ENCODE results near the gene ZFAND2B.

ZFAND2B gene

DNA sequence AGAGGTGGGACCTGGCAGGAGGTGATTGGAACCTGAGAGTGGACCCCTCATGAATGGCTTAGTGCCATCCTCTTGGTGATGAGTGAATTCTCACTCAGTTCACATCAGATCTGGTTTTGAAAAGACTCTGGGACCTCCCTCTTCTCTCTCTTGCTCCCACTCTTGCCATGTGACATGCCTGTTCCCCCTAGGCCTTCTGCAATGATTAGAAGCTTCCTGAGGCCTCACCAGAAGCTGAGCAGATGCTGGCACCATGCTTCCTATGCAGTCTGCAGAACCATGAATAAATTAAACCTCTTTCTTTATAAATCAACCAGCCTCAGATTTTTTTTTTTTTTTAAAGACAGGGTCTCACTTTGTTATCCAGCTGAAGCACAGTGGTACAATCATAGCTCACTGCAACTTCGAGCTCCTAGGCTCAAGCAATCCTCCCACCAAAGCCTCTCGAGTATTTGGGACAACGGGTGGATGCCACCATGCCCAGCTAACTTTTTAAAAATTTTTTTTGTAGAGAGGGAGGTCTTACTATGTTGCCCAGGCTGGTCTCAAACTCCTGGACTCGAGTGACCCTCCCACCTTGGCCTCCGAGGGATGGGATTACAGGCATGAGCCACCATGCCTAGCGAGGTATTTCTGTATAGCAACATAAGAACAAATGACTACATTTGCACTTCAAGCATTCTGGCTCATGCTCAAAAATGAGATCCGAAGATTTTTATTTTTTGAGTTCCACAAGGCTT, 2.0 kb upstream of the ZFAND2B start:
- DNase-seq: no peak

DNA sequence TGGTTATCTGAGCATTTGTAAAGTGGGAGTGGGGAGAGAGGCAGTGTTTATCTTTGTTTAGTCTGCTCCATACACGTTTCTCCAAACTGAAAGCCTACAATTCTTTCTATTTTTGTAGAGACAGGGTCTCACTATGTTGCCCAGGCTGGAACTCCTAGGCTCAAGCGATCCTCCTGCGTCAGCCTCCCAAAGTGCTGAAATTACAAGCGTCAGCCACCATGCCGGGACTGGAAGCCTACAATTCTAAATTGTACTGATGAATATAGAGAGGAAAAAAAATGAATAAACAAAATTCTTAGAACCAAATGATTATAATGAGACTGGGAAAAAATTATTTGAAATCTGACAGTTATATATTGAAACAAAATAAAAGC, 1.4 kb upstream of the ZFAND2B start:
- DNase-seq: no peak

DNA sequence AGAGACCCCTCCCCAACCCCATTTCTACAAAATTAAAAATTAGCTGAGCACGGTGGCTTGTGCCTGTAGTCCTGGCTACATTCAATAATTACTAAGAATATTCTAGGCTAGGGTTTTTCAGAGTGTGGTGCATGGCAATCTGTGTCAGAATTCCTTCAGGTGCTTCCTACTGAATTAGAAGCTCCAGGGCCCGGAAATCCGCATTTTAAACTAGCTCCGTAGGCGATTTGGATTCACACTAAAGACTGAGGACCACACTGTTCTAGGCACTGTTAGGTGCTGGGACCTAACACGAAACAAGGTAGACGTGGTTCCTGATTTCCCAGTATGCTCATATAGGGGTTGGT, 628 bp upstream of the ZFAND2B start:
- DNase-seq: no peak

DNA sequence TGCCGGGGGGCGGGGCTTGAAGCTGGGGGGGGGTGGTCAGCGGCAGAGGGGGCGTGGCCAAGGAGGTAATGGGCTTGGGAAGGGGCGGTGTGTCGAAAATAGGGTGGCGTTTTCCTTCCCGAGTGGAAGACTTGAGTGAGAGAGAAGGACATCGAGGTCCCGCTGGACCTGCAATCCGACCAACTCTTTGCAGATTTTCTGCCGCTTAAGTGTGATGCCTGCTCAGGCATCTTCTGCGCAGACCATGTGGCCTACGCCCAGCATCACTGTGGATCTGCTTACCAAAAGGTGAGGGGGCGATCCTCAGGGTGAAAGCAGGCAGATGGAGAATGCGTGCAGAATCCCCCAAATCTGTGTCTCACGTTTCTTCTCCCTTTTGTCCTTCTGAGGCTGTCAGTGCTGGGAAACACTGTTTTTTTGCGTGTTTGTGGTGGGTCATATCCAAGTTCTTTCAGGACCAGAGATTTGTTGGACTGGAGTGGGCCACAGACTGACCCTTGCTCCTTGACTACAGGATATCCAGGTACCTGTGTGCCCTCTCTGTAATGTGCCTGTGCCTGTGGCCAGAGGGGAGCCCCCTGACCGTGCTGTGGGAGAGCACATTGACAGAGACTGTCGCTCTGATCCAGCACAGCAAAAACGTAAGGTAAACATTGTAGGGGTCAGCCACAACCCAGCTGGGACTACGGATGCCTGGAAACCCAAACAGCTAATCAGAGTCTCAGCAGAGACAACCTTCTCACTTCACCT, 727 bp downstream of the ZFAND2B start:
- no peak for DNase-seq

DNA sequence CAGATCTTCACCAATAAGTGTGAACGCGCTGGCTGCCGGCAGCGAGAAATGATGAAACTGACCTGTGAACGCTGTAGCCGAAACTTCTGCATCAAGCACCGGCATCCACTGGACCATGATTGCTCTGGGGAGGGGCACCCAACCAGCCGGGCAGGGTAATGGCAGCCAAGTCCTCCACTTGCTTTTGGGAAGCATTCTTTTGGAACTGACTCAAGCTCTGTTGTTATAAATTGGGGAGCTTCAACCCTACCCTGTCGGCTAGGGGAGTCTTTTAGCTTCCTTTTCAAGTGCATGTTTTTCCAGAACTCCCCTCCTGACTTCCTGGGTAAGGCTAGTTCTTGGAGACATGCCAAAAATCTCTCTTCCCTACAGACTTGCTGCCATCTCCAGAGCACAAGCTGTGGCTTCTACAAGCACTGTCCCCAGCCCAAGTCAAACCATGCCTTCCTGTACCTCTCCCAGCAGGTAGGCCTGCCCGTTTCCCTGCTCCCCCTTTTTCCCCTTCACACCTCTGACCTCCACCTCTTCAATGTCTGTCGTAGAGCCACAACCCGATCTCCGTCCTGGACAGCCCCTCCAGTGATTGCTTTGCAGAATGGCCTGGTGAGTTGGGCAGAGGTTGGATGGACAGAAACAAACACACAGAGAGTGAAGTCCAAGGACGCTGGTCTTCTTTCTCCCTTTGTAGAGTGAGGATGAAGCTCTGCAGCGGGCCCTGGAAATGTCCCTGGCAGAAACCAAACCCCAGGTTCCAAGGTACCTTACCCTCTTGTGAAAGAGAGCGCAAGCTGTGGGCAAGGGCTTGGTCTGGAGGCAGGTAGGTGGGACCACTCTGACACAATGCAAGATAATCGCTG, 1.5 kb downstream of the ZFAND2B start:
- DNase-seq: no peak

DNA sequence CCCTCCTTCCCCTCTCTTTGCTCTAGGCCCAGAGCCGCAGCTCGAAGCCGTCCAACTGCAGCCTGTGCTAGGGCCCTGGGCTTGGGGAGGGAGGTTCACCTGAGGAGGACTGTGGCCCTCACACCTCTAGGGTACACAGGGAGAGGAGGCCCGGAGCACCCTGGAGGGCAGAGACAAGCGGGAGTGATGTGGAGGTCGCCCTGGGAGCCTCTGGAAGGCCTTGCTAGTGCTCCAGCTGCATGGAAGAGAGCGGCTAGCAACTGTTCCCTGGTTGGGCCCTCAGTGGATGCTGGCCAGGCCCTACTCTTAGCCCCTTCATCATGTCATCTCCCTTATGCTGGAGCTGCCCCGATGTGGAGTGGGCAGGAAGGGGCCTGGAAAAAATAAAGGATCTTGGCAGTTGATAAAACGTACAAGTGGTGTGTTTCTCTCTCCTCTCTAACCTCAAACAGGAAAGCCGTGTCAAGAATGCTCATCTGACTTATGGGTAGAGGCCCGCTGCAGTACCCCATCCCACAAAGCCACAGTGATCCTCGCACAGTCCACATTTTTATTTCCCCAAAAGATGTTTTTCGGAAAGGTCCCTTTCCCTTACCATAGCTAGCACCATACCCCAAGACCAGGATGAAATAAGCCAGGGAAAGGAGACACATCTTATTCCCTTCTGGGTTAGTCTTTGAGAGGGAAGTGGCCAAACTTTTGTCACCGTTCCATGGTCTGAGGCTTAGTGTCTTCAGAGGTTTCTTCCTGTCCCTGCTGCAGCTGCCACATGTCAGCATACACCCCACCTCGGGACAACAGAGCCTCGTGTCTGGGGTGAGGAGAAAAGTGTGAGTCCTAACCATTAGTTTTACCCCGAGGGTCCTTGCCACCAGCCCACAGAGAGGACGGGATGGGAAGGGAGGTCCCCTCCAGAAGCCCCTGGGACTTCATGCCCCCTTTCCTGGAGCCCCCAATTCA, 2.9 kb downstream of the ZFAND2B start:
- DNase-seq: no peak

DNA sequence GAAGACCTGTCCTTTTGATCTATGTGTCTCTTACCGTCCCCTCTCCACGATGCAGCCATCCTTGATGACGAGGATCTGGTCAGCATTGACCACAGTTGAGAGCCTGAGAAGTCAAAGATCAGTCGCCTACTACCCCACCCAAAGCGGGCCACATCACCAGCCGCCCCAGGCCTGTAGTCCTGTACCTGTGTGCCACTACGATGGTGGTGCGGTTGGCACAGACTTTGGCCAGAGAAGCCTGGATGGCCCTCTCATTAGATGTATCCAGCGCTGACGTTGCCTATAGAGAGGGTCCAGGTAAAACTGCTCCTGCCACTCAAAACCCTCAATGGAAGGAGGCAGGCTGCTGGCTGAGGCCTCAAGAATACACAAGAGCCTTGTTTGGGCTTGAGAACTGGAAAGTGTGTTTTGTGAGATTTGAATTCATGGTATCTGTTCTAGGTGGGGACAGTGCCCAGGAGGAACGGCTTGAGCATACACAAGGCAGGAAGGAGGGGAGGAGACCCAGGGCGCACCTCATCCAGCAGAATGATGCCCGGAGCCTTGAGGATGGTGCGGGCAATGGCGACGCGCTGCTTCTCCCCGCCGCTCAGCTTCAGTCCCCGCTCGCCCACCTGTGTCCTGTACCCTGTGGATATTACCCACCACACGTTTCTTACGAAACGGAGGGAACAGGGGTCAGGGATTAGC, 3.8 kb downstream of the ZFAND2B start:
- no peak for DNase-seq

DNA sequence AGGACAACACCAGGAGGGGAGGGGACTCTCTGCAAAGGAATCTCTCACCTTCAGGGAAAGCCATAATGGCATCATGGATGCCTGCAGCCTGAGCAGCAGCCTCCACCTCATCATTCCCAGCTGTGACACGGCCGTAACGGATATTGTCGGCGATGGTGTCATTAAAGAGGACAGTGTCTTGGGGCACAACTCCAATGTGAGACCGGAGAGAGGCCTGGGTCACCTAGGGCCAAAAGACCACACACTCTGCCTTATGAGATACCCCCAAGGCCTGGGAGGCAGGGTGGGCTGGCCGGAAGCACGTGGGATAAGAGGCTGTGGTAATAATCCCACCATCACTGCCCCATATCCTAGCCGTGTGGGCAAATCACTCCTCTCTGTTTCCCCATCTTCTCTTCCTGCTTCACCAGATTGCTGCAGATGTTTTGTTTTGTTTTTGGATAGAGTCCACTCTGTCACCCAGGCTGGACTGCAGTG, 4.3 kb downstream of the ZFAND2B start:
- no peak for DNase-seq

DNA sequence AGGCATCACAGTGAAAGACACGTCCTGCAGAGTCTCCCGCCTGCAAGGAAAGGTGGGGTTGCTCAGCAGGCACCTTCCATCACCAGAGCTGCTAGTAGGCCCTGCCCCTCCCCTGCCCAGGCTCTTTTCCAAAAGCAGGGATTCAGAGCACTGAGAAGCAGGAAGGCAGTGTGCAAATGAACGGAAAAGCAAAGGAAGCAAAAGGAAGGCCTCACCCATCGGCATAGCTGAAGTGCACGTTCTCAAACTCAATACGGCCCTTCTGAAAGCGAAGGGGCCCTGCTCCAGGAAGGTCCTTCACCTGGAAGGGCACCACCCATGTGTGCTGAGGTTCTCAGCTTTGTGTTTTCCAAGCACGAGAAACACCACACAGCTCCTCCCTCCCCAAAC, 6.4 kb downstream of the ZFAND2B start:
- no peak for DNase-seq

DNA sequence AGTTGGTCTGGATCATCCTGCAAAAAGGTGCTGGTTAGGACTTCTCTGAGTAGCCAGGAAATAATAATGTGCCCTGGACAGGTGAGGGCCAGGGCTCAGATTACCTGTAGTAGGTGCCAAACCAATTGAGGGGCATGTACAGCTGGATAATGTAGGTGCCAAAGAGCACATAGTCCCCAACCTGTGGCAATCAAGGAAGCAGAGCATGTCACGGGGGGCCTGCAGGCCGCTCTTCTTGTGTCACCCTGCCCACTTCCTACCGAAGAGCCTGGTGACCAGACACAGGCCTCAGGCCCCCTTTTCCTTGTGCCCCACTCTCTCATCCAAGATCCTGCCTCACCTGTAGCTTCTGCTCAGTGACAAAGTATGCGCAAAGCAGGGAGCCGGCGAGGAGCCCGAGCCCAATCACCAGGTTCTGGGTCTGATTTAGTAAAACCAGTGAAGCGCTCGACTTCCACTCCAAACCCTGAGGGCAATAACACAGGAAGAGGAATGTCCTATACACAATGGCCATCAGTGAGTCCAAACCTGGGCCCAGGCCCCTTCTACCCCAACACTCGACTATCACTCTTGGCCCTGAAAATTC, 7.0 kb downstream of the ZFAND2B start:
- DNase-seq: no peak

DNA sequence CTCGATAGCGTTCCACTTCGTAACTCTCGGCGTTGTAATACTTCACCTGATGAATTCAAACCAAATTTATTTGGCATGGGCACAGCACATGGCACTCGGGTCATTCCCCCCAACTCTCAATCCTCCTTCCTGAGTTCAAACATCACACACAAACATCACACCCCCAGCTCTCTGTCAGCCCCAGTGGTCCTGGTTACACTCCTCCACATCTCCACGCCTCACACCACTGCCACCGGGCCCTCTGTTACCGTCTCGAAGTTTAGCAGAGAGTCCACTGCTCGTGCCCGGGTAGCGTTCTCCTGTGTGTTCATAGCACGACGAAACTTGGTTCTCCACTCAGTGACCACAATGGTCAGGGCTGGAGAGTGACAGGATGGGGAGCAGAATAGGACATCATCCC, 7.6 kb downstream of the ZFAND2B start:
- DNase-seq: no peak

DNA sequence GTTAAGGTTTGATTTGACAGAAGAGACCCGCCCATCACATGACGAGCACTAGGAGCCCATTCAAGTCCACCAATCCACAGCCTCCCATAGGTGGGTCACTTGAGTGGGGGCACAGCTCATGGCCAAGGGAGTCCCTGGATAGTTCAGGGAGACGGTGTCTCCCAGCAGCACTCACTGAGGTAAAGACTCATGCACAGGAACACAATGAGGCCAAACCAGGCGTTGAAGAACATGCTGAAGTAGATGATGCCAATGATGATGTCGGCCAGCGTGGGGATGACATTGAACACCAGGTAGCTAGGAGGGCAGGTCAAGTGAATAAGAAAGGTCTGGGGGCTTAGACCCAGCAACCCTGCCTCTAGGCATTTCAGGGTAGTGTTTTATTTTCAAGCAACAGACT, 8.2 kb downstream of the ZFAND2B start:
- DNase-seq: no peak

DNA sequence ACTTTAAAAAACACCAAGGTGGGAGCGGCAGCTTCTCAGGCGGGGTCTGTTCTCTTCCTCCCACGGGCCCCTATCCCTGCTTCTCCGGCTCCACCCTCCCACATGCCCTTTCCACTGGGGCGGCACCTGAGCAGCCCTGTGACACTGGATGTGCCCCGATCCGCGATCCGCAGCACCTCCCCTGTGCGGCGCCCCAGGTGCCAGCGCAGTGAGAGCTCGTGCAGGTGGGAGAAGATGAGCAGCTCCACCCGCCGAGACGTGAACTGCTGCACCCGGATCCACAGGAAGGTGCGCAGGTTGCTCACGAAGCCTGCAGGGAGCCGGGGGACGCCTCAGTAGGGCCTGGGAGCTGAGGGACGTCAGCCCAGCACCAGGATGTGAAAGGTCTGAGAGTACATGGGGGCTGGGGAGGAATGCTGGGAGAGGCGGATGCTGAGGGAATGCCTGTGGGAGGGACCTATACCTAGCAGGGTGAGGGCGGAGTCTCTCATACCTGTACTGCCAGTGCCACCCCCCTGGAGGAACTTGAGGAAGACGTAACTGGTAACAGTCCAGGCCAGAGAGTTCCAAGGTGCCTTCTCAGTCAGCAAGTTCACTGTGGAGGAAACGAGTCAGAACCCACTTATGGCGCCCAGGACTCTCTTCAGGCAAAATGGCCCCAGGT, 9.4 kb downstream of the ZFAND2B start:
- no peak for DNase-seq

DNA sequence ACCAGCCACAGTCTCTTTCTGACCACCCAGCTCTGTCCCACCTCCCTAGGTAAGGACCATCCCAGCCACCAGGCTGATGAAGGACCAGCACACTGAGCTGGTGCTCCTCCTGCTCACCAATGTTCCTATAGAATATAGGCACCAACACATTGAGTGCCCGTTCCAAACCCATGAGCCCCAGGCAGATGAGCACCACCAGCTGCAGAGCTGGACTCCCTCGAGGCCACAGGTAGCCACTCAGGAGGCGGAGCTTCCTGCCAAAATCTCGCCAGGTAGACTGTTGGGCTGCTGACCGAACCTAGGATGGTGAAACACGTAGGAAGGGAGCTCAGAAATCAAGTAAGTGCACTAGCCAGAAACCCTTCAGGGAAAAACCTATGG, 9.9 kb downstream of the ZFAND2B start:
- no peak for DNase-seq

DNA sequence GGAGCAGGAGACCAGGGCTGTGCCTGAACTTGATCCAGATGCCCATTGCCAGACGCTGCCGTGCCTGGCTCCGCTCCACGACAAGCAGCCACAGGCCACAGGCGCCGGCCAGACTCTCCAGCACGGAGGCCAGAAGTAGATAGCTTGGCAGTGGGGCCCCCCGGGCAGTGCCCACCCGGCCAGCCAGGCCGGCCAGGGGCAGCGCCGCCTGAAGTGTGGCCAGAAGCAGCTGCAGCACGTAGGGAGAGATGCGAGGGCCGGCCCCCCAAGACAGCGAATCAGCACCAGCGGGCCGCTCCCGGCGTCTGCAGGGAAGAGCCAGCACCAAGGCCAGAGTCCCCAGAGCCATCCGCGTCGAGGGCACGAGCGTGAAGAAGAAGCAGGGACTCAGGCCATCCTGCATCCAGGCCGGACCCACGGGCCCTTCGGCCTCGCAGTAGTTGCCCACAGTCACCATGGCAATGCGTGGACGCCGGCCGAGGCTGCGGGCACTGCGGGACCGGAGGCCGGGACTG, 11.7 kb downstream of the ZFAND2B start:
- DNase-seq: no peak

DNA sequence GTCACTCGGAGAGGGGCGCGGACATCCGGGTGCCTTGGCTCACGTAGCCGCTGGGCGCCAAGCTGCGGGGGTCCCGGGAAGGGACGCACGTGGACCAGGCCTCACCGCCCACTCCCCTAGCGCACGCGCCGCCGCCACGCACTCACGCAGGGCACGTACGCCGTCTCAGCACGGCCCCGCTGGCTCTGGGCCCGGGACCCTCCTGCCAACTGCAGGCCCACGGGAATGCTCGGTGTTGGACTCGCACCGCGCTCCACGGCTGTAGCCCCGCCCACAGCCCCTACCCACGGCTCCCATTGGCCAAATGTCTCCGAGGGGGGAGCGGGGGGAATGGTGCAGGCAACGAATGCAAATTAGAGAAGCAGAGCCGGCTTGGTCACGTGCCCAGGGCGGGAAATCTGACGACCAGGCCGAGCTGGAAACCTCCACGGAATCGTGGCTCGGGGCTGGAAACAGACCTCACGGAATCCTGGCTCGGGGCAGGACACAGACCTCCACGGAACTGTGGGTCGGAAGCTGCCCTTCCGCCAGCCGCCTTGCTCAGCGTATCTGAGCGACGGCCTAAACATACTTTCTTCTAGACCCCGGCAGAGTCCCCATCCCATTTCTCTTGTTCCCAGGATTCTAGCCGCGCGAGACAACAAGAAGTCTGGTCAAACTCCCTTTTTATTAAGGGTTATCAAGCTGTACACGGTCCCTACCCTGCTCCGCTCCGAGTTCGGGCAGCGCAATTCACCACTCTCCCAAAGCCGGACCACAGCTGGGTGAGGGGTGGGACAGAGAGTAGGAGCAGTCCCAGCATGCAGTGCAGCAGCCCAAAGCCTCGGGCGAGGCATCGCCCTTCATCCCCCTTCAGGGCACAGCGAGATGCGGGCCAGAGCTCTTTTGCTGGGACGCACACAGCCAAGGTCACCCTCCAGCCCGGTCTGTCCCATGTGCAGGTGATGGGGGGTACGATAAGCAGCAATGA, 12.4 kb downstream of the ZFAND2B start, which contains the start of gene ABCB6:
TSS of gene ABCB6 (minus strand) at position 227 of the 970 bp plus-strand sequence. CDS start 285 bp downstream, outside the sequence.
- DNase-seq: peak; percentile 91

DNA sequence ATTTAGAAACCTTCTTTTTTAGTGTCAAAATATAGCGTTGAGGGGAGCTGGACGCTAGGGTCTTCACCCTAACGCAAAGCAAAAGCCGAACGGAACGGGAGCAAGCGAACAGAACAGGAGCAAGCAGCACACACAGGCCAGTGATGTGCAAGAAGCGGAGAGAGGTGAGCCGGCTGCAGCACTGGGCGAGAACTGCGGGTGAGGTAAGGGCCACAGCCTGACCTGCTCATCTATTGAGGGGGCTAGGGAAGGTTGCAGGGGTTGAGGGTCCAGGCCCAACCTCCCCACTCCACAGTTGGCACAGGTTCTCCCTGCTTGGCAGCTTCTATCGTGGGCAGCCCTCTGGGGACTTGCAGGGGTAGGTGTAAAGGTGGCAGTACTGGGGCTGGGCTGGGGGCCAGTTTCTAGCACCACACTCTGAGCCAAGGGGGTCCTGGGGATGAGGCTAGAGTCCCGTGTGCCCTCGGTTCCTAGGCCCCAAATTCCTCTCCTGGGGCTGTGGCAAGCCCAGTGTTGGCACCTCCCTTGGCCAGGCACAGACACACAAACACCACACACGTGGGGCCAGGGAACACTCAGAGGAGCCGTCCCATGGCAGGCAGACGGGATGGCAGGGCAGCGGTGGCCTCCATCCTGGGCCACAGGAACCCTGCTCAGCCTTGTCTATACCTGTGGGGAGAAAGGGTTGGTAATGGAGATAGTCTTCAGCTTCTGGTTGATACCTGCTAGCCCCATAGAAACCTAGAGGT, 13.4 kb downstream of the ZFAND2B start:
- no peak for DNase-seq

DNA sequence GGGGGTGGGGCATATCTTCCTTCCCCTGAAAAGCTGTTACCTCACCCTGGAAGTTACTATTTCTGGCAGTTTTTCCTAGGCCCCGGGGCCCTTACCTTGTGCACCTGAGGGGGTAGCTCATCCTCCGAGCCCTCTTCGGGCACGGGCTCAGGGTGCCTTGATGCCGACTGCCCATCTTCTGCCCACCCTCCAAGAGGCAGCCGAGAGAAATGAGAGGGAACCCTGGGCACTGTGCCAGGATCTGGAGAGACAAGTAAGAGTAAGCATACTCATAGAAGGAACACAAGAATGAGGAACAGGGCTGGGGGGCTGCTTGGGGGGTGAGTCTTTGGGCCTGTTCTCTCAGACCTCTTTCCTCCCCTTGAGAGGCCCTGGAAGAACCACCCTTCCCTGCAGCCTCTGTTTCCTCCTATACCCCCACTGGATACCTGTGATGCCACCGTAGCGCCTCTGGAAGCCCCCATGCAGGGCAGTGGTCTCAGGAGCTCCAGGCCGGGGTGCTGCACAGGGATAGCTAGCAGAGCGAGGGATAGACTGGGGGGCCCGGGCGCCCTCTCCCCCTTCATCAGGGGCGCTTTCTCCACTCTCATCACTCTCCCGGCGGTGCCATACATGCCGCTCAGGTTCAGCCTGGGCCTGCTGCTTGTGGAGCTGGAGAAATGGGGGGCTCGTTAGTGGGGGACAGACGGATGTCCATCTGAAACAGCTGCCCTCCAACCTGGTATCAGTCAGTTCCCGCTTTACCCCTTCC, 14.2 kb downstream of the ZFAND2B start:
- DNase-seq: no peak

Measured in CD4-positive, alpha-beta T cell treated with Interleukin-17A for 1 hour (primary cell).